B cell (primary cell): Measurements from ENCODE around the gene SH3GL1.

ENCODE experiments used
- CTCF ChIP-seq: fragments of 200-600 bp; IDR thresholded peaks from one replicate; pipeline ENCODE4 v1.8.0; 2022; ENCODE audit warnings: antibody characterized with exemption, mild to moderate bottlenecking
- EZH2 ChIP-seq: IDR thresholded peaks from 2 replicates; pipeline ENCODE4 v1.6.1; 2012; ENCODE audit warnings: borderline replicate concordance, low read depth, mild to moderate bottlenecking, moderate library complexity, low read length; ENCODE audit not compliant: insufficient read depth, poor library complexity, severe bottlenecking

GRCh38 chr19:4409123-4409933, 9.0 kb upstream of the SH3GL1 start:
- TF ChIP-seq CTCF: no peak
- TF ChIP-seq EZH2: no peak
